PC-3 (cell line): ENCODE measurements around the gene CANT1. TPM values are rescaled to one million over a fixed set of nuclear protein-coding genes. Genes with fewer than 3 reads are reported as not detected.

Experiments used
- ATAC-seq: fragments of 200-7000 bp; cut with Tn5 transposase; 2 replicates; pipeline ENCODE4 v1.9.1; 2020; ENCODE audit warnings: mild to moderate bottlenecking, moderate library complexity
- BruUV-seq: library from RNA; stranded (reverse); fragments of 400-500 nt; replicated peaks from 2 replicates; lab custom pipeline; 2021; lab: Mats Ljungman, UMichigan
- CTCF ChIA-PET: fragments of 300-600 bp; sonication (Branson Sonifier 250); formaldehyde crosslinking; loops from one replicate; lab custom pipeline; 2022; ENCODE audit warnings: antibody characterized with exemption; lab: Charles Lee
- POLR2A ChIA-PET: fragments of 300-600 bp; sonication (Branson Sonifier 250); formaldehyde crosslinking; loops from one replicate; lab custom pipeline; 2022; ENCODE audit warnings: antibody characterized with exemption; ENCODE audit not compliant: unreplicated experiment; lab: Charles Lee
- DNase-seq: peaks from one replicate; pipeline ENCODE4 v3.0.0-alpha.2; 2015
- H2AFZ ChIP-seq: fragments of 300-600 bp; sonication (generic); 2 replicates; pipeline ENCODE4 v1.6.0; 2016; ENCODE audit warnings: antibody characterized with exemption, low read length
- H3F3A ChIP-seq: fragments of 300-600 bp; sonication (generic); one replicate; pipeline ENCODE4 v1.6.0; 2017; ENCODE audit warnings: antibody characterized with exemption, low read length, control low read depth, mild to moderate bottlenecking; ENCODE audit not compliant: unreplicated experiment
- H3K27ac ChIP-seq: fragments of 300-600 bp; sonication (generic); 2 replicates; pipeline ENCODE4 v1.5.1; 2016; ENCODE audit warnings: mild to moderate bottlenecking, low read length
- H3K27me3 ChIP-seq: fragments of 300-600 bp; sonication (generic); 2 replicates; pipeline ENCODE4 v1.6.1; 2016; ENCODE audit warnings: low read length, mixed read lengths
- H3K36me3 ChIP-seq: fragments of 300-600 bp; sonication (generic); 2 replicates; pipeline ENCODE4 v1.6.1; 2016; ENCODE audit warnings: low read depth, mixed run types, low read length, mixed read lengths
- H3K4me1 ChIP-seq: fragments of 300-600 bp; sonication (generic); 2 replicates; pipeline ENCODE4 v1.5.1; 2016; ENCODE audit warnings: low read length; ENCODE audit not compliant: insufficient read depth
- H3K4me2 ChIP-seq: fragments of 300-600 bp; sonication (generic); 2 replicates; pipeline ENCODE4 v1.6.0; 2016; ENCODE audit warnings: low read length
- H3K4me3 ChIP-seq: fragments of 300-600 bp; sonication (generic); 2 replicates; pipeline ENCODE4 v1.5.1; 2016; ENCODE audit warnings: mild to moderate bottlenecking, low read length, mixed read lengths
- H3K79me2 ChIP-seq: fragments of 300-600 bp; sonication (generic); 2 replicates; pipeline ENCODE4 v1.6.1; 2017; ENCODE audit warnings: low read length, mixed read lengths
- H3K9ac ChIP-seq: fragments of 300-600 bp; sonication (generic); 2 replicates; pipeline ENCODE4 v1.6.0; 2016; ENCODE audit warnings: mild to moderate bottlenecking, low read length
- H3K9me2 ChIP-seq: fragments of 300-600 bp; sonication (generic); replicated peaks from 2 replicates; pipeline ENCODE4 v1.6.1; 2016; ENCODE audit warnings: mixed run types, low read length, mixed read lengths
- H3K9me3 ChIP-seq: fragments of 300-600 bp; sonication (generic); 2 replicates; pipeline ENCODE4 v1.6.1; 2016; ENCODE audit warnings: low read length, mixed read lengths
- H4K20me1 ChIP-seq: fragments of 300-600 bp; sonication (generic); 2 replicates; pipeline ENCODE4 v1.6.1; 2016; ENCODE audit warnings: low read length, mixed read lengths
- CTCF ChIP-seq: fragments of 300-600 bp; sonication (generic); conservative IDR thresholded peaks from 2 replicates; pipeline ENCODE4 v1.5.1; 2017; ENCODE audit warnings: antibody characterized with exemption, low read depth, mild to moderate bottlenecking, low read length
- EZH2 ChIP-seq: fragments of 300-600 bp; sonication (generic); IDR thresholded peaks from one replicate; pipeline ENCODE4 v1.6.1; 2017; ENCODE audit warnings: antibody characterized with exemption, mild to moderate bottlenecking, low read length; ENCODE audit not compliant: unreplicated experiment
- EZH2phosphoT487 ChIP-seq: fragments of 300-600 bp; sonication (generic); IDR thresholded peaks from 2 replicates; pipeline ENCODE4 v1.6.1; 2018; ENCODE audit warnings: mild to moderate bottlenecking, antibody characterized with exemption, low read length, borderline replicate concordance
- intact Hi-C: fragments of 100-400 bp; cut with micrococcal nuclease; formaldehyde crosslinking; loops from 2 replicates; pipeline ENCODE4 v1.9.0; 2023
- total RNA-seq: library from RNA; depleted of rRNA; stranded (reverse); fragments of >200 nt; gene quantifications from 2 replicates; pipeline ENCODE4 v1.2.3, GENCODE V29; 2014

CANT1 gene
- total RNA-seq, 1 experiment from 2014 or later, result 191 TPM

- intact Hi-C loops, result loop anchor here (1.0 to 5.0 kb wide), 2 partner anchors 40 to 107 kb away; no protein-coding TSS in a partner anchor
- Histone ChIP-seq H3K9me2 (no peaks in the 10 kb centered on the region), H3K9me3 (no peaks in the 10 kb centered on the region), H3K36me3 (no peaks in the 10 kb centered on the region), H3K9ac (no peak overlapping the region), H3K79me2 (no peaks in the 10 kb centered on the region), H4K20me1 (no peaks in the 10 kb centered on the region), H3K4me1 (peaks cover 8% of the 10 kb centered on the region), H3K4me3 (no peak overlapping the region), H2AFZ (peak overlapping the region; percentile 62), H3K4me2 (peak overlapping the region; percentile 20), H3F3A (no peaks in the 10 kb centered on the region), H3K27ac (no peak overlapping the region), H3K27me3 (no peaks in the 10 kb centered on the region)
- ATAC-seq, result no peak
- ChIA-PET CTCF (interaction anchor here (0.6 to 2.0 kb wide), 6 partner anchors 78 to 108 kb away, joined by 3 to 23 read pairs (median 4); no protein-coding TSS in a partner anchor), POLR2A (interaction anchor here (0.5 kb wide), 1 partner anchor 134 kb away, joined by 4 read pairs; no protein-coding TSS in a partner anchor)
- BruUV-seq, result no TSS peak
- no peak for DNase-seq
- no peak for TF ChIP-seq CTCF
- TF ChIP-seq EZH2, result no peak
- TF ChIP-seq EZH2phosphoT487, result no peak
These were observed 37.6 kb downstream of the CANT1 start for GRCh38 chr17:78971756-78972506.

- peak; percentile 61 for ATAC-seq
- TSS peak; percentile 44 for BruUV-seq
These were observed 38.5 kb downstream of the CANT1 start for GRCh38 chr17:78970834-78971755.

More at GRCh38 chr17:78970834-78971755, 38.5 kb downstream of the CANT1 start:
- Histone ChIP-seq H2AFZ (peak overlapping the region; percentile 62), H3K27ac (no peak overlapping the region), H3K9me3 (no peaks in the 10 kb centered on the region), H4K20me1 (no peaks in the 10 kb centered on the region), H3F3A (no peaks in the 10 kb centered on the region), H3K36me3 (no peaks in the 10 kb centered on the region), H3K4me2 (peak overlapping the region; percentile 20), H3K27me3 (no peaks in the 10 kb centered on the region), H3K9me2 (no peaks in the 10 kb centered on the region), H3K9ac (no peak overlapping the region), H3K4me1 (peaks cover 8% of the 10 kb centered on the region), H3K79me2 (no peaks in the 10 kb centered on the region), H3K4me3 (no peak overlapping the region)
- TF ChIP-seq EZH2phosphoT487 (no peak), CTCF (peak; percentile 97)
- POLR2A ChIA-PET, result interaction anchor here (0.5 kb wide), 1 partner anchor 133 kb away, joined by 4 read pairs; no protein-coding TSS in a partner anchor
- CTCF ChIA-PET, result interaction anchor here (0.6 to 2.0 kb wide), 7 partner anchors 77 to 118 kb away, joined by 3 to 23 read pairs (median 4); no protein-coding TSS in a partner anchor
- intact Hi-C loops, result loop anchor here (1.0 to 5.0 kb wide), 2 partner anchors 39 to 106 kb away; no protein-coding TSS in a partner anchor
- peak; percentile 91 for DNase-seq
